HepG2 (cell line): ENCODE data around the gene PRSS48. TPM values are rescaled to one million over a fixed set of nuclear protein-coding genes. Genes with fewer than 3 reads are reported as not detected.

Experiments used
- BORCS8-MEF2B ChIP-seq: sonication (generic); formaldehyde crosslinking; IDR thresholded peaks from 2 replicates; pipeline ENCODE4 v1.8.0; 2022; ENCODE audit warnings: mild to moderate bottlenecking, missing genetic modification reagents
- GLI4 ChIP-seq: sonication (generic); formaldehyde crosslinking; IDR thresholded peaks from 2 replicates; pipeline ENCODE4 v1.5.1; 2020; ENCODE audit warnings: missing genetic modification reagents, mild to moderate bottlenecking, moderate library complexity, borderline replicate concordance
- GMEB2 ChIP-seq: IDR thresholded peaks from 2 replicates; pipeline ENCODE4 v1.6.1; 2016; ENCODE audit warnings: missing biosample characterization, missing genetic modification reagents, low read depth
- HDAC1 ChIP-seq: sonication (generic); formaldehyde crosslinking; IDR thresholded peaks from 2 replicates; pipeline ENCODE4 v1.5.1; 2020; ENCODE audit warnings: mild to moderate bottlenecking, missing genetic modification reagents
- HDAC2 ChIP-seq: sonication (generic); formaldehyde crosslinking; IDR thresholded peaks from 2 replicates; pipeline ENCODE4 v1.4.0; 2020; ENCODE audit warnings: missing genetic modification reagents
- HOXA3 ChIP-seq: sonication (generic); formaldehyde crosslinking; IDR thresholded peaks from 2 replicates; pipeline ENCODE4 v1.5.0; 2020; ENCODE audit warnings: missing genetic modification reagents
- PHF21A ChIP-seq: sonication (generic); formaldehyde crosslinking; IDR thresholded peaks from 2 replicates; pipeline ENCODE4 v1.5.0; 2020; ENCODE audit warnings: mild to moderate bottlenecking, missing genetic modification reagents
- RFX1 ChIP-seq: fragments of 450-650 bp; IDR thresholded peaks from 2 replicates; pipeline ENCODE4 v1.6.1; 2017
- SAP130 ChIP-seq: IDR thresholded peaks from 2 replicates; pipeline ENCODE4 v1.6.1; 2016; ENCODE audit warnings: low read depth
- SSRP1 ChIP-seq: IDR thresholded peaks from 2 replicates; pipeline ENCODE4 v1.6.1; 2016; ENCODE audit warnings: control low read depth
- THAP8 ChIP-seq: sonication (generic); formaldehyde crosslinking; IDR thresholded peaks from 2 replicates; pipeline ENCODE4 v1.5.1; 2020; ENCODE audit warnings: missing genetic modification reagents, mild to moderate bottlenecking, borderline replicate concordance
- ZBTB44 ChIP-seq: sonication (generic); formaldehyde crosslinking; IDR thresholded peaks from 2 replicates; pipeline ENCODE4 v1.4.0; 2020; ENCODE audit warnings: missing genetic modification reagents
- ZMAT5 ChIP-seq: sonication (generic); formaldehyde crosslinking; IDR thresholded peaks from 2 replicates; pipeline ENCODE4 v1.5.0; 2020; ENCODE audit warnings: mild to moderate bottlenecking, low read depth, missing genetic modification reagents, borderline replicate concordance
- ZNF383 ChIP-seq: sonication (generic); formaldehyde crosslinking; IDR thresholded peaks from 2 replicates; pipeline ENCODE4 v1.4.0; 2020; ENCODE audit warnings: missing genetic modification reagents, mild to moderate bottlenecking, borderline replicate concordance
- ZNF576 ChIP-seq: sonication (generic); formaldehyde crosslinking; IDR thresholded peaks from 2 replicates; pipeline ENCODE4 v1.4.0; 2020; ENCODE audit warnings: mild to moderate bottlenecking, missing genetic modification reagents
- ZNF672 ChIP-seq: sonication (generic); formaldehyde crosslinking; IDR thresholded peaks from 2 replicates; pipeline ENCODE4 v1.8.1; 2022; ENCODE audit warnings: missing genetic modification reagents
- ZNF781 ChIP-seq: sonication (generic); formaldehyde crosslinking; IDR thresholded peaks from 2 replicates; pipeline ENCODE4 v1.5.1; 2020; ENCODE audit warnings: borderline replicate concordance, mild to moderate bottlenecking, missing genetic modification reagents; ENCODE audit errors: not compliant biosample characterization
- polyA plus RNA-seq, 8 experiments: library from polyadenylated mRNA; depleted of rRNA in 3 of 8; stranded (reverse) in 7 of 8; unstranded in 1 of 8; fragments of >200 nt; fragmentation: Illumina TruSeq in 4 of 8; extraction: Trizol in 4 of 8; gene quantifications; 2 replicates each; pipeline versions ENCODE4 v1.2.1 to v1.2.3, GENCODE V29; 2011 to 2016; ENCODE audit warnings: low read depth in 4 of 8, missing spikeins in 1 of 8, mixed read lengths in 1 of 8; ENCODE audit not compliant: insufficient read depth in 1 of 8
- total RNA-seq, 5 experiments: library from RNA; depleted of rRNA; stranded (reverse); fragments of >200 nt; fragmentation: Illumina TruSeq; extraction: Trizol; gene quantifications; 2 replicates each; pipeline ENCODE4 v1.2.3, GENCODE V29; 2016; ENCODE audit warnings: low read depth in 1 of 5
- TF ChIP-seq, protein P1 (sequence below): sonication (generic); formaldehyde crosslinking; IDR thresholded peaks from 2 replicates; pipeline ENCODE4 v1.4.0; 2020; ENCODE audit warnings: missing genetic modification reagents, mild to moderate bottlenecking, borderline replicate concordance
- TF ChIP-seq, protein P2 (sequence below): sonication (generic); formaldehyde crosslinking; IDR thresholded peaks from 2 replicates; pipeline ENCODE4 v1.4.0; 2020; ENCODE audit warnings: missing genetic modification reagents

The PRSS48 gene
- total and polyA plus RNA-seq, 2 of the 13 experiments (the other 11 are each of a cell fraction or from before 2014, with no cell fraction given) = not detected

GRCh38 chr4:151324752-151325110 is 47.8 kb downstream of the PRSS48 start (continued):
- TF ChIP-seq, protein P1, sequence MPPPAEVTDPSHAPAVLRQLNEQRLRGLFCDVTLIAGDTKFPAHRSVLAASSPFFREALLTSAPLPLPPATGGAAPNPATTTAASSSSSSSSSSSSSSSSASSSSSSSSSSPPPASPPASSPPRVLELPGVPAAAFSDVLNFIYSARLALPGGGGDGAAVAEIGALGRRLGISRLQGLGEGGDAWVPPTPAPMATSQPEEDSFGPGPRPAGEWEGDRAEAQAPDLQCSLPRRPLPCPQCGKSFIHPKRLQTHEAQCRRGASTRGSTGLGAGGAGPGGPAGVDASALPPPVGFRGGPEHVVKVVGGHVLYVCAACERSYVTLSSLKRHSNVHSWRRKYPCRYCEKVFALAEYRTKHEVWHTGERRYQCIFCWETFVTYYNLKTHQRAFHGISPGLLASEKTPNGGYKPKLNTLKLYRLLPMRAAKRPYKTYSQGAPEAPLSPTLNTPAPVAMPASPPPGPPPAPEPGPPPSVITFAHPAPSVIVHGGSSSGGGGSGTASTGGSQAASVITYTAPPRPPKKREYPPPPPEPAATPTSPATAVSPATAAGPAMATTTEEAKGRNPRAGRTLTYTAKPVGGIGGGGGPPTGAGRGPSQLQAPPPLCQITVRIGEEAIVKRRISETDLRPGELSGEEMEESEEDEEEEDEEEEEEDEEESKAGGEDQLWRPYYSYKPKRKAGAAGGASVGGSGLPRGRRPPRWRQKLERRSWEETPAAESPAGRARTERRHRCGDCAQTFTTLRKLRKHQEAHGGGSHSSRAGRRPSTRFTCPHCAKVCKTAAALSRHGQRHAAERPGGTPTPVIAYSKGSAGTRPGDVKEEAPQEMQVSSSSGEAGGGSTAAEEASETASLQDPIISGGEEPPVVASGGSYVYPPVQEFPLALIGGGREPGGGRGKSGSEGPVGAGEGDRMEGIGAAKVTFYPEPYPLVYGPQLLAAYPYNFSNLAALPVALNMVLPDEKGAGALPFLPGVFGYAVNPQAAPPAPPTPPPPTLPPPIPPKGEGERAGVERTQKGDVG = no peak
- no peak for TF ChIP-seq ZBTB44
- TF ChIP-seq GLI4 (CRISPR knock-in tag) = no peak
- TF ChIP-seq SAP130 (CRISPR knock-in tag) = peak; percentile 88
- no peak for TF ChIP-seq ZMAT5 (CRISPR knock-in tag)
- no peak for TF ChIP-seq GMEB2 (CRISPR knock-in tag)
- no peak for TF ChIP-seq ZNF383 (CRISPR knock-in tag)
- TF ChIP-seq HDAC1 (CRISPR knock-in tag) = peak; percentile 66; the same call in 1 of the 2 replicates
- TF ChIP-seq HOXA3 = peak; percentile 88
- no peak for TF ChIP-seq ZNF576
- no peak for TF ChIP-seq THAP8
- TF ChIP-seq, protein P2, sequence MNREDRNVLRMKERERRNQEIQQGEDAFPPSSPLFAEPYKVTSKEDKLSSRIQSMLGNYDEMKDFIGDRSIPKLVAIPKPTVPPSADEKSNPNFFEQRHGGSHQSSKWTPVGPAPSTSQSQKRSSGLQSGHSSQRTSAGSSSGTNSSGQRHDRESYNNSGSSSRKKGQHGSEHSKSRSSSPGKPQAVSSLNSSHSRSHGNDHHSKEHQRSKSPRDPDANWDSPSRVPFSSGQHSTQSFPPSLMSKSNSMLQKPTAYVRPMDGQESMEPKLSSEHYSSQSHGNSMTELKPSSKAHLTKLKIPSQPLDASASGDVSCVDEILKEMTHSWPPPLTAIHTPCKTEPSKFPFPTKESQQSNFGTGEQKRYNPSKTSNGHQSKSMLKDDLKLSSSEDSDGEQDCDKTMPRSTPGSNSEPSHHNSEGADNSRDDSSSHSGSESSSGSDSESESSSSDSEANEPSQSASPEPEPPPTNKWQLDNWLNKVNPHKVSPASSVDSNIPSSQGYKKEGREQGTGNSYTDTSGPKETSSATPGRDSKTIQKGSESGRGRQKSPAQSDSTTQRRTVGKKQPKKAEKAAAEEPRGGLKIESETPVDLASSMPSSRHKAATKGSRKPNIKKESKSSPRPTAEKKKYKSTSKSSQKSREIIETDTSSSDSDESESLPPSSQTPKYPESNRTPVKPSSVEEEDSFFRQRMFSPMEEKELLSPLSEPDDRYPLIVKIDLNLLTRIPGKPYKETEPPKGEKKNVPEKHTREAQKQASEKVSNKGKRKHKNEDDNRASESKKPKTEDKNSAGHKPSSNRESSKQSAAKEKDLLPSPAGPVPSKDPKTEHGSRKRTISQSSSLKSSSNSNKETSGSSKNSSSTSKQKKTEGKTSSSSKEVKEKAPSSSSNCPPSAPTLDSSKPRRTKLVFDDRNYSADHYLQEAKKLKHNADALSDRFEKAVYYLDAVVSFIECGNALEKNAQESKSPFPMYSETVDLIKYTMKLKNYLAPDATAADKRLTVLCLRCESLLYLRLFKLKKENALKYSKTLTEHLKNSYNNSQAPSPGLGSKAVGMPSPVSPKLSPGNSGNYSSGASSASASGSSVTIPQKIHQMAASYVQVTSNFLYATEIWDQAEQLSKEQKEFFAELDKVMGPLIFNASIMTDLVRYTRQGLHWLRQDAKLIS = peak; percentile 80; the same call in 1 of the 2 replicates
- no peak for TF ChIP-seq ZNF672 (CRISPR knock-in tag)
- peak; percentile 40; the same call in 1 of the 2 replicates for TF ChIP-seq PHF21A (CRISPR knock-in tag)
- no peak for TF ChIP-seq BORCS8-MEF2B (CRISPR knock-in tag)
- TF ChIP-seq RFX1 = no peak
- no peak for TF ChIP-seq SSRP1 (CRISPR knock-in tag)
- peak; percentile 68 for TF ChIP-seq HDAC2
- TF ChIP-seq ZNF781 (CRISPR knock-in tag) = no peak
